Loucy (cell line): ENCODE data around the gene OSBPL7.

Source experiments
- CTCF ChIP-seq: fragments of 200-600 bp; sonication (generic); conservative IDR thresholded peaks from 2 replicates; pipeline ENCODE4 v1.5.1; 2014; ENCODE audit warnings: mild to moderate bottlenecking, antibody characterized with exemption, low read length
- EZH2phosphoT487 ChIP-seq: fragments of 200-600 bp; IDR thresholded peaks from 2 replicates; pipeline ENCODE4 v1.6.1; 2018; ENCODE audit warnings: antibody characterized with exemption, mild to moderate bottlenecking, moderate library complexity, borderline replicate concordance

GRCh38 chr17:47821031-47821423, 567 bp downstream of the OSBPL7 start:
- TF ChIP-seq CTCF (no peak), EZH2phosphoT487 (no peak)
